ENCODE measurements around the gene GALNT3. TPM values are rescaled to one million over a fixed set of nuclear protein-coding genes. Genes with fewer than 3 reads are reported as not detected.

GALNT3 gene
- polyA plus RNA-seq, 3 donors, result 5.5 to 8.3 (median 7.5) TPM

- no peaks in the 10 kb centered on the region for H4K20me1 ChIP-seq (ENCODE audit: insufficient read depth, low read length)
- H2AFZ ChIP-seq (ENCODE audit: insufficient read depth, low read depth, low read length, poor library complexity, severe bottlenecking), result no peak overlapping the region
- H3K36me3 ChIP-seq (replicated peaks in 1 of 2; ENCODE audit: control insufficient read depth in 1 of 2, insufficient read depth in 2 of 2, low read length in 2 of 2), result no peaks in the 10 kb centered on the region
- no peaks in the 10 kb centered on the region for H3K79me2 ChIP-seq (ENCODE audit: insufficient read depth, low read length)
- no peak overlapping the region for H3K4me3 ChIP-seq (replicated peaks in 1 of 3; ENCODE audit: low read depth in 2 of 3, low read length in 3 of 3)
- Mint-ChIP-seq H3K27ac (no peak overlapping the region), H3K9me3 (no peaks in the 10 kb centered on the region), H3K4me1 (no peaks in the 10 kb centered on the region), H3K4me3 (no peak overlapping the region), H3K27me3 (ENCODE audit: low read depth in 3 of 3) (peaks cover 0 to 4% (median 2%) of the 10 kb centered on the region in 3 donors), H3K36me3 (no peaks in the 10 kb centered on the region)
- no peak overlapping the region for H3K27ac ChIP-seq (ENCODE audit: low read depth in 1 of 2, low read length in 2 of 2)
- no peaks in the 10 kb centered on the region for H3K9me3 ChIP-seq (replicated peaks in 1 of 2; ENCODE audit: control insufficient read depth in 1 of 2, insufficient read depth in 1 of 2, low read length in 2 of 2)
- H3K27me3 ChIP-seq (ENCODE audit: control insufficient read depth in 2 of 2, insufficient read depth in 2 of 2, low read length in 2 of 2), result no peaks in the 10 kb centered on the region
- TF ChIP-seq CTCF (IDR thresholded peaks at IDR 0.05), result no peak
- DNase-seq, result no peak
- intact Hi-C loops (cut with micrococcal nuclease), result no loop called here
- no peaks in the 10 kb centered on the region for H3K4me1 ChIP-seq (ENCODE audit: control insufficient read depth in 1 of 2, insufficient read depth in 2 of 2, low read length in 2 of 2)
- 96% methylated on average over 4 of the region's 5 CpGs for WGBS (ENCODE audit: insufficient coverage)
- no peak overlapping the region for H3K9ac ChIP-seq (ENCODE audit: insufficient read depth, low read length, poor library complexity, severe bottlenecking)
- H3K4me2 ChIP-seq (replicated peaks; ENCODE audit: extremely low read depth, low read length, poor library complexity, severe bottlenecking), result no peak overlapping the region
These were observed 93.5 kb downstream of the GALNT3 start for GRCh38 chr2:165700531-165700930.

DNA sequence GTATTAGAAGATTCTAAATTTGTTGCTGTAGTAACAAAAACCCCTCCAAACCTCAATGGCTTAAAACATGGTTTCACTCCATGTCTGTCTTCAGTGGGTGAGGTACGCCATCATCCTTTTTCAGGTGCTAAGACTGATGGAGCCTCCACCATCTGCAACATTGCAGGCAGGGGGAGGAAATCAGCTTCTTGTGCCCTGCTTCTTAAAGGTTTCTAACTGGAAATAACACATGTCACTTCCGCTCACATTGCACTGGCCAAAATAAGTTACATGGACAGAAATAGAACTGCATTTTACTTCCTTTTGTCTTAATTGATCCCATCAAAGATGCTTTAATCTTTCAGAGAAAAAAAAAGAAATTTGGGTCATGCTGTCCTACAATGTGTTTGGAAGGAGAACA is 94.1 kb downstream of the GALNT3 start:
- H4K20me1 ChIP-seq (ENCODE audit: insufficient read depth, low read length), result no peaks in the 10 kb centered on the region
- TF ChIP-seq CTCF (IDR thresholded peaks at IDR 0.05), result no peak
- H3K27ac ChIP-seq (ENCODE audit: low read depth in 1 of 2, low read length in 2 of 2), result no peak overlapping the region
- Mint-ChIP-seq H3K27ac (no peak overlapping the region), H3K4me1 (no peaks in the 10 kb centered on the region), H3K9me3 (no peaks in the 10 kb centered on the region), H3K36me3 (no peaks in the 10 kb centered on the region), H3K27me3 (ENCODE audit: low read depth in 3 of 3) (peaks cover 0 to 4% (median 2%) of the 10 kb centered on the region in 3 donors), H3K4me3 (no peak overlapping the region)
- no peaks in the 10 kb centered on the region for H3K27me3 ChIP-seq (ENCODE audit: control insufficient read depth in 2 of 2, insufficient read depth in 2 of 2, low read length in 2 of 2)
- intact Hi-C loops (cut with micrococcal nuclease), result no loop called here
- no peak overlapping the region for H2AFZ ChIP-seq (ENCODE audit: insufficient read depth, low read depth, low read length, poor library complexity, severe bottlenecking)
- H3K4me3 ChIP-seq (replicated peaks in 1 of 3; ENCODE audit: low read depth in 2 of 3, low read length in 3 of 3), result no peak overlapping the region
- H3K4me2 ChIP-seq (replicated peaks; ENCODE audit: extremely low read depth, low read length, poor library complexity, severe bottlenecking), result no peak overlapping the region
- no peak overlapping the region for H3K9ac ChIP-seq (ENCODE audit: insufficient read depth, low read length, poor library complexity, severe bottlenecking)
- H3K9me3 ChIP-seq (replicated peaks in 1 of 2; ENCODE audit: control insufficient read depth in 1 of 2, insufficient read depth in 1 of 2, low read length in 2 of 2), result no peaks in the 10 kb centered on the region
- no peak for DNase-seq
- no peaks in the 10 kb centered on the region for H3K4me1 ChIP-seq (ENCODE audit: control insufficient read depth in 1 of 2, insufficient read depth in 2 of 2, low read length in 2 of 2)
- no peaks in the 10 kb centered on the region for H3K36me3 ChIP-seq (replicated peaks in 1 of 2; ENCODE audit: control insufficient read depth in 1 of 2, insufficient read depth in 2 of 2, low read length in 2 of 2)
- WGBS (ENCODE audit: insufficient coverage), result 100% methylated on average over 1 of the region's 2 CpGs
- no peaks in the 10 kb centered on the region for H3K79me2 ChIP-seq (ENCODE audit: insufficient read depth, low read length)
